AG04449 (cell line): ENCODE measurements around the gene OSTM1.

Source experiments
- CTCF ChIA-PET: fragments of 350-600 bp; formaldehyde crosslinking; extraction: SDS; loops from one replicate; lab custom pipeline; 2021; ENCODE audit warnings: antibody characterized with exemption; lab: Yijun Ruan, JAX
- POLR2A ChIA-PET: fragments of 400-600, 350-600 bp; formaldehyde crosslinking; extraction: SDS; loops from one replicate; lab custom pipeline; 2020; ENCODE audit warnings: antibody characterized with exemption, inconsistent platforms; lab: Yijun Ruan, JAX
- DNase-seq: peaks from one replicate; pipeline ENCODE4 v3.0.0-alpha.2; 2010; ENCODE audit warnings: low read depth, low spot score
- H3K4me3 ChIP-seq: 2 replicates; pipeline ENCODE4 v1.5.1; 2011; ENCODE audit warnings: low read depth, mild to moderate bottlenecking, control low read depth, low read length
- TF ChIP-seq, protein P1 (sequence below): IDR thresholded peaks from one replicate; pipeline ENCODE4 v1.5.1; 2011; ENCODE audit warnings: mild to moderate bottlenecking, moderate library complexity, low read length, control low read depth, inconsistent platforms; ENCODE audit not compliant: insufficient read depth; ENCODE audit errors: missing control alignments

OSTM1 gene

DNA sequence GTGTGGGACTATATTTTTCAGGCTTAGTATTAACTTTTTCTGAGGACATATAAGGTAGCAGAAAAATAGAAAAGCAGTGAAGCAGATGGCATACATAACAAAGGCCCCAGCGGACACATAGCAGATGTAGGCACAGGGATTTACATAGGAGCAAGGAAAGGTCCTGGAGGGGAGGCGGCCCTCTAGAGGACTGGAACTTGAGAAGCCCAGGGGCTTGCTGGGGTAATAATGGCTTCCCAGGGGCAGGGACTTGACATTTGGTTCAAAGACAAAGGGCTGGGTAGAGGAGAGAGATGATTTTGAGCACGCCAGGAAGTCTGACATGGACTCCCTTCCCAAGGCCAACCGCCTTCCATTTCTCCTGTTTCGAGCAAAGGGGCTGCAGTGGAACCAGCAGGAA, 31.7 kb upstream of the OSTM1 start:
- ChIA-PET POLR2A (no interaction called here), CTCF (interaction anchor here (0.7 kb wide), 1 partner anchor 59 kb away, joined by 3 read pairs; no protein-coding TSS in a partner anchor)

DNA sequence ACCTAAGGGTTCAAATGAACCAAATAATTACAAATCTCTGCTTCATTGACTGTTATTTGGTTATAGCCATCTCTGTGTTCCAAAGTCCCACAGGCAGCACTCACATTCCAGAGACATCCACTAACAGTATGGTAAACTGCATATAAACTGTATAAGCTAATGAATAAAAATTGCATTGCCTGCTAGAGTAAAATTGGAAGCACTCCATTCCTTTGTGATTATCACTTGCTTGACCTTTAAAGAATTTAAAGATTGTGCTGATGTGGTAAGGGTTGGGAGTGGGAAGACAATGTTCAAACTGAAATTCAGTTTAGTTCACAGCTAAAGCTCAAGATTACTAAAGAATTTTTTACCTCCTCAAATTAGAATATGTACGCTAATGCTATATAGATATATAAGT, 31.0 kb upstream of the OSTM1 start:
- ChIA-PET CTCF (interaction anchor here (0.7 to 1.8 kb wide), 5 partner anchors 9 to 420 kb away, joined by 3 to 13 read pairs (median 4); no protein-coding TSS in a partner anchor), POLR2A (no interaction called here)
- TF ChIP-seq, protein P1, sequence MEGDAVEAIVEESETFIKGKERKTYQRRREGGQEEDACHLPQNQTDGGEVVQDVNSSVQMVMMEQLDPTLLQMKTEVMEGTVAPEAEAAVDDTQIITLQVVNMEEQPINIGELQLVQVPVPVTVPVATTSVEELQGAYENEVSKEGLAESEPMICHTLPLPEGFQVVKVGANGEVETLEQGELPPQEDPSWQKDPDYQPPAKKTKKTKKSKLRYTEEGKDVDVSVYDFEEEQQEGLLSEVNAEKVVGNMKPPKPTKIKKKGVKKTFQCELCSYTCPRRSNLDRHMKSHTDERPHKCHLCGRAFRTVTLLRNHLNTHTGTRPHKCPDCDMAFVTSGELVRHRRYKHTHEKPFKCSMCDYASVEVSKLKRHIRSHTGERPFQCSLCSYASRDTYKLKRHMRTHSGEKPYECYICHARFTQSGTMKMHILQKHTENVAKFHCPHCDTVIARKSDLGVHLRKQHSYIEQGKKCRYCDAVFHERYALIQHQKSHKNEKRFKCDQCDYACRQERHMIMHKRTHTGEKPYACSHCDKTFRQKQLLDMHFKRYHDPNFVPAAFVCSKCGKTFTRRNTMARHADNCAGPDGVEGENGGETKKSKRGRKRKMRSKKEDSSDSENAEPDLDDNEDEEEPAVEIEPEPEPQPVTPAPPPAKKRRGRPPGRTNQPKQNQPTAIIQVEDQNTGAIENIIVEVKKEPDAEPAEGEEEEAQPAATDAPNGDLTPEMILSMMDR: no peak
- no peak for DNase-seq
- no peak overlapping the region for H3K4me3 ChIP-seq

More for the DNA sequence above, 31.7 kb upstream of the OSTM1 start:
- TF ChIP-seq, protein P1: no peak
- DNase-seq: no peak
- no peak overlapping the region for H3K4me3 ChIP-seq

DNA sequence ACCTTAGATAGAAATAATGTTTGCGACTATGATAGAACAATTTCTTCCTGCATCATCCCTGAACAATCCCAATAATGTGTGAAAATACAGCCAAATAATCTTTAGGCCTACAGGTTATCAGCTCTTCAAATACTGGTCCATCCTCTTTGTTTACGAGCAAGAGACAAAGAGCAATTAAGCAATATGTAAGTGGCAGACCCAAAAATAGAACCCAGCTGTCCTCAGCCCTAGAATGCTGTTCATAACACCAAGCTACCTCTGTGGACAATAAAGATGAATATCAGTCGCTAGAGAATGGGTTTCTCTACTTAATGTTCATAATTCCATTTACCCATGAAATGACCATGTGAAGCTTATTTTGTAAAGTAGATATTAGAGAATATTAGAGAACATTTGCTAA, 28.4 kb upstream of the OSTM1 start:
- ChIA-PET CTCF (interaction anchor here (1.1 to 1.5 kb wide), 3 partner anchors 10 to 422 kb away, joined by 3 to 5 read pairs (median 4); no protein-coding TSS in a partner anchor), POLR2A (no interaction called here)
- H3K4me3 ChIP-seq: no peak overlapping the region
- TF ChIP-seq, protein P1: no peak
- no peak for DNase-seq

DNA sequence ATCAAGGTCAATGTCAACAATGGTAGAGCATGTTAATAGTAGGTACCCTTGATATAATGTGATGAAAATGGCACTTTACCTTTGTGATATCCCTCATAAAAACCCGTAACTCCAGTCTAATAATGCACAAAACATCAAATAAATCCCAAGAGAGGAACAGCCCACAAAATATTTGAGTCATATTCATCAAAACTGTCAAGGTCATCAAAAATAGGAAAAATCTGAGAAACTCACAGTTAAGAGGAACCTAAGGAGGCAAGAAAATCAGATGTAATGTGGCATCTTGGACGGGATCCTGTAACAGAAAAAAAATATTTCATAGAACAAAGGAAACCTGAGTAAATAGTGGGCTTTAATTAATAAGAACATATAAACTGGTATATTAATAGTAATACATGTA, 25.5 kb upstream of the OSTM1 start:
- TF ChIP-seq, protein P1: no peak
- ChIA-PET POLR2A (no interaction called here), CTCF (interaction anchor here (1.1 kb wide), 1 partner anchor 13 kb away, joined by 4 read pairs; no protein-coding TSS in a partner anchor)
- H3K4me3 ChIP-seq: no peak overlapping the region
- DNase-seq: no peak

DNA sequence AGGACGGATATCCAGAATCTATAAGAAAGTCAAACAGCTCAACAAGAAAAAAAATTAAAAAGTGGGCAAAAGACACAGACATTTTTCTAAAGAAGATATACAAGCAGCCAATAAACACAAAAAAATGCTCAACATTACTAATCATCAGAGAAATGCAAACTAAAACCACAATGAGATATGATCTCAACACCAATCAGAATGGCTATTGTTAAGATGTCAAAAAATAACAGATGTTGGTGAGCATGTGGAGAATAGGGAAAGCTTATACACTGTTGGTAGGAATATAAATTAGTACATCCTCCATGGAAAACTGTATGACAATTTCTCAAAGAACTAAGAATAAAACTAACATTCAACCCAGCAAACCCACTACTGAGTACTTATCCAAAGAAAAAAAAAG, 23.3 kb upstream of the OSTM1 start:
- no peak for DNase-seq
- CTCF ChIA-PET: interaction anchor here (1.2 kb wide), 1 partner anchor 48 kb away, joined by 3 read pairs; no protein-coding TSS in a partner anchor
- no peak overlapping the region for H3K4me3 ChIP-seq
- POLR2A ChIA-PET: no interaction called here
- TF ChIP-seq, protein P1: no peak

DNA sequence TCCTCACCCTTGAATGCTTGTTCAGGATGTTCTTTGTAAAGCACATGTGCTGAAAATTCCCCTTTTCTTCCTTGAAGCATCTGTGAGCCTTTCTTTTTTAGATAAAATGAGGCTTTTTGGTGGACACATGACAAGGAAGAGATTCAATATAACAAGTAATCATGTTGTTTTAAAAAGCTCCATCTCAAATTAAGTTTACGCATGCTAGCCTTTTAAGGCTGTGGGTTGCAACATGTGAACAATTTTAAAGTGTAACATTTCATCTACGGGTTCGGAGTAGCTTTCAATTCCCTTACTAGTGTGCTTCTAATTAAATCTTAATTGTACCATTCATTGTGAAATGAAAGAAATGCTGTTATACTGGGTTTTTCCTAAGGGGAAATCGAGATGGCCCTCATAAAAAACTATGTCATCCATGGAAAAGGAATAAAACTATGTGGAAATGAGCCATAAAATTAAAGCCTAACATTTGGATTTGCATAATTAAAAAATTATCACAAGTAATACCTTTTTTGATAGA, 19.3 kb upstream of the OSTM1 start:
- no peak for DNase-seq
- ChIA-PET POLR2A (no interaction called here), CTCF (interaction anchor here (1.5 kb wide), 1 partner anchor 398 kb away, joined by 5 read pairs; no protein-coding TSS in a partner anchor)
- TF ChIP-seq, protein P1: no peak
- no peak overlapping the region for H3K4me3 ChIP-seq
